Activated CD4-positive, alpha-beta T cell treated with anti-CD3 and anti-CD28 coated beads, Interleukin-2, amount 50 U/mL, for 1 hour (primary cell): Measurements from ENCODE around the gene RGS7.
"Not testable (repeated sequence)": the region's sequence is repeated elsewhere in the genome, so short reads cannot be mapped to it uniquely, and the experiment has no call there.

Experiments
- DNase-seq: peaks from one replicate; pipeline ENCODE4 v3.0.0-alpha.2; 2020

RGS7 gene

GRCh38 chr1:241331328-241332036 lies 25.5 kb downstream of the RGS7 start:
- DNase-seq = no peak

- DNase-seq = no peak
Measured at GRCh38 chr1:241330619-241331327, 26.2 kb downstream of the RGS7 start.

GRCh38 chr1:241325456-241325855 lies 31.5 kb downstream of the RGS7 start:
- no peak for DNase-seq

GRCh38 chr1:241323514-241324195 lies 33.4 kb downstream of the RGS7 start:
- no peak for DNase-seq

- no peak for DNase-seq
Measured at GRCh38 chr1:241317676-241318075, 39.3 kb downstream of the RGS7 start.

GRCh38 chr1:241316372-241316771 lies 40.6 kb downstream of the RGS7 start:
- DNase-seq = no peak

GRCh38 chr1:241311056-241311746 lies 45.8 kb downstream of the RGS7 start:
- no peak for DNase-seq

GRCh38 chr1:241310451-241310850 lies 46.6 kb downstream of the RGS7 start:
- DNase-seq = no peak

GRCh38 chr1:241309651-241310050 lies 47.4 kb downstream of the RGS7 start:
- no peak for DNase-seq

- DNase-seq = no peak
Measured at GRCh38 chr1:241308471-241308870, 48.5 kb downstream of the RGS7 start.

- DNase-seq = no peak
Measured at GRCh38 chr1:241308011-241308410, 49.0 kb downstream of the RGS7 start.

- DNase-seq = no peak
Measured at GRCh38 chr1:241306125-241306790, 50.7 kb downstream of the RGS7 start.

- DNase-seq = not testable (repeated sequence)
Measured at GRCh38 chr1:241302024-241302423, 55.0 kb downstream of the RGS7 start.

- DNase-seq = no peak
Measured at GRCh38 chr1:241299347-241299746, 57.7 kb downstream of the RGS7 start.

- DNase-seq = no peak
Measured at GRCh38 chr1:241292973-241293372, 64.0 kb downstream of the RGS7 start.

- not testable (repeated sequence) for DNase-seq
Measured at GRCh38 chr1:241291548-241291947, 65.5 kb downstream of the RGS7 start.

- DNase-seq = no peak
Measured at GRCh38 chr1:241286486-241286885, 70.5 kb downstream of the RGS7 start.

GRCh38 chr1:241276391-241276790 lies 80.6 kb downstream of the RGS7 start:
- DNase-seq = no peak

GRCh38 chr1:241275981-241276380 lies 81.0 kb downstream of the RGS7 start:
- DNase-seq = no peak

- DNase-seq = no peak
Measured at GRCh38 chr1:241275226-241275625, 81.8 kb downstream of the RGS7 start.

- DNase-seq = no peak
Measured at GRCh38 chr1:241274693-241275092, 82.3 kb downstream of the RGS7 start.

GRCh38 chr1:241272828-241273227 lies 84.2 kb downstream of the RGS7 start:
- DNase-seq = no peak

- DNase-seq = no peak
Measured at GRCh38 chr1:241271427-241271826, 85.6 kb downstream of the RGS7 start.
